Stimulated activated CD4-positive, alpha-beta T cell treated with anti-CD3 and anti-CD28 coated beads, Interleukin-1b, Interleukin-23, amount 100 ng/mL, for 1 hour (primary cell): ENCODE measurements around the gene FIZ1.

ENCODE experiments used
- DNase-seq, 2 donors: peaks; one replicate each; pipeline ENCODE4 v3.0.0-alpha.2; 2020; ENCODE audit warnings: low read depth in 2 of 2

Gene FIZ1

DNA sequence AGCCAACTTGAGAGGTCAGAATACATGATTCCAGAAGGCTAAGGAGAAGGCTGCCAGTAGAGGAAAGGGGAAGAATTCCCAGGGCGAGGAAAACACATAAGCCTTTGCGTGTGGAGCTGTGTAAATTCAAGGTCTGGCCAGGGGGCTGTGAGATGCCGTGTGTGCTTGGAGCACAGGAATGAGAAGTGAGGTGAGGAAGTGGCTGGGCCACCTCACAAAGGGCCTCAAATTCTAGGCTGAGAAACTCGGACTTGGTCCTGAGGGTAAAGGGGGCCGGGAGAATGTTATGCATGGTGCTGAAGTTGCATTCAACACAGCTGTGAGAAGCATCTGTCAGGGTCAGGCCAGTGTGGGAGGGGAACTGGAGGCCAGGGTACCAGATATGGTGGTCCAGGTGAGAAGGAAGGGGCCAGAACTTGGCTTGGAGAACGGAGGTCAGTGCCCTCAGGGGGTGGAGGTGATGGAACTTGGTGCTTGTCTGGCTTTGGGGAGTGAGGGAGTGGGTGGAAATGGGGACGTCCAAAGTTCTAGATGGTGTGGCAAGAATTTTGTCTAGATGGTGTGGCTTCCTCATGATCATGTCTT, 36.6 kb upstream of the FIZ1 start:
- DNase-seq = no peak

DNA sequence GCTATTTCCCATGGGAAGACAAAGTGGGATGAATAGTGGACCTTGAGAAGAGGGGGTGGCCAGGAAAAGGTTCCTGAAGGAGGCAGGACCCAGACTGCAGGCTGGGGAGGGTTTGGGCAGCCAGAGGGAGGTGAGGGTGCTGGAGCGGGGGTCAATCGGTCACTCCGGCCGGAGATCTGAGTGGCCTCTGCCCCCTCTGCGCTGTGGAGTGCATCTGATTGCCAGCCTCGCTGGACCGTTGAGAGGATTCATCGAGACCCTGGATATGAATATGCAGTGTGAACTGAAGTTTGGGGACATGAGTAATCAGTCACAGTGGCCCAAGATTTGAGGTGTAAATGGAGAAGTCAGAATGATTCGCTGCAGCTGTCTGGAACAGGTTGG, 36.0 kb upstream of the FIZ1 start:
- DNase-seq = no peak

DNA sequence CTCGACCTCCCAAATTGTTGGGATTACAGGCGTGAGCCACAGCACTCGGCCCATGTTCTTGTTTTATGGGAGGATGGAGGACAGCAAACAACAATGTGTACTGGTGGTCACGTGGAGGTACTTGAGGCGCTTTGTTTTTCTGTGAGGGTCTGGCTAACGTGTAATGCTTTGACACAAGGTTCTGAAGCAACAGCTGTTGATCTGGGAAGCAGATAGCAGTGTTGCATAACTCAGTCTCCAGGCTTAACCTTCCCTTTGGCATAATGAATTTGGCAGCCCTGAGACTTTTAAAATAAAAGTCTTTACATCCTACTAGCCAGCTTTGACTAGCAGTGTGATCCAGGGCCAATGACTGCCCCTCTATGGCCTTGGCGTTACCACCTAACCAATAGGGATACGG, 34.5 kb upstream of the FIZ1 start:
- no peak for DNase-seq

DNA sequence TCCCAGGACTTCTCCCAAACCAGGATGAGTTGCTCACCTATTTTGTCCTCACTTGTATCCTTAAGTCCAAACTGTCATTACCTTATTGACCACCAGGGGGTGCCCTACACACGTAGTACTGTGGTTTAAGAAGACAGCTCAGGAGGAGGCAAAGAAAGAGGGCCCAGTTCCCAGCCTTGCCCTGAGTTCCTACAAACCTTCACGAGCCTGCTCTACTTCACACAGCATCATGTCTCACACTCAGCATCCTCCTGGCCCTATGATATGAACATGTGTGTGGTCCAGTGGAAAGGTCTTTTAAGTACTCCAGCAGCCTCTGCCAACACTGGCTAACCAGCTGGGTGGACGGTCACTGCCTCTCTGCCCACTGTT, 33.1 kb upstream of the FIZ1 start:
- DNase-seq = peak; percentile 80 to 85

DNA sequence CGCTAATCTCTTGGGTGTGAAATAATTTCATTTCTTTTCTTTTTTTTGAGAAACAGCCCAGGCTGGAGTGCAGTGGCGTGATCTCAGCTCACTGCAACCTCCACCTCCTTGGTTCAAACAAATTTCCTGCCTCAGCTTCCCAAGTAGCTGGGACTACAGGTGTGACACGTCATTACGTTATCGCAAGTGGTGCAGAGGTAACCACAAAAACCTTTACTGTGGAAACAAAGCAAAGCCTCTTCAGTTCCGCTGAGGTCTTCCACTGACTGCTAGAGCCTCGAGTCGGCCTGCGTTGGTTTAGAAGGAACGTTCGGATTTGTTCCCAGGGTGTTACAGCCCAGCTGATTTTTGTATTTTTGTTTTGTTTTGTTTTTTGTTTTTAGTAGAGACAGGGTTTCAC, 27.0 kb upstream of the FIZ1 start:
- DNase-seq = no peak

DNA sequence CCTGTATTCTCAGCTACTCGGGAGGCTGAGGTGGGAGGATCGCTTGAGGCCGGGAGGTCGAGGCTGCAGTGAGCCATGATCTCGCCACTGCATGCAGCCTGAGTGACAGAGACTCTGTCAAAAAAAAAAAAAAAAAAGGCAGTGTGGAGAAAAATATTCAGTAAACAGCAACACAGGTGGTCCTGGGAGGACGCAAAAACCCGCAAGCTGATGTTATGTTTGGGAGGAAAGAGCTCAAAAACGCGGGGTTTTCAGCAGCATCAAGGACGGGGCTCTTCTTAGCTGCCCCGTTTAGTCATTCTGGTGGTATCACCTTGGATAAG, 25.6 kb upstream of the FIZ1 start:
- no peak for DNase-seq

DNA sequence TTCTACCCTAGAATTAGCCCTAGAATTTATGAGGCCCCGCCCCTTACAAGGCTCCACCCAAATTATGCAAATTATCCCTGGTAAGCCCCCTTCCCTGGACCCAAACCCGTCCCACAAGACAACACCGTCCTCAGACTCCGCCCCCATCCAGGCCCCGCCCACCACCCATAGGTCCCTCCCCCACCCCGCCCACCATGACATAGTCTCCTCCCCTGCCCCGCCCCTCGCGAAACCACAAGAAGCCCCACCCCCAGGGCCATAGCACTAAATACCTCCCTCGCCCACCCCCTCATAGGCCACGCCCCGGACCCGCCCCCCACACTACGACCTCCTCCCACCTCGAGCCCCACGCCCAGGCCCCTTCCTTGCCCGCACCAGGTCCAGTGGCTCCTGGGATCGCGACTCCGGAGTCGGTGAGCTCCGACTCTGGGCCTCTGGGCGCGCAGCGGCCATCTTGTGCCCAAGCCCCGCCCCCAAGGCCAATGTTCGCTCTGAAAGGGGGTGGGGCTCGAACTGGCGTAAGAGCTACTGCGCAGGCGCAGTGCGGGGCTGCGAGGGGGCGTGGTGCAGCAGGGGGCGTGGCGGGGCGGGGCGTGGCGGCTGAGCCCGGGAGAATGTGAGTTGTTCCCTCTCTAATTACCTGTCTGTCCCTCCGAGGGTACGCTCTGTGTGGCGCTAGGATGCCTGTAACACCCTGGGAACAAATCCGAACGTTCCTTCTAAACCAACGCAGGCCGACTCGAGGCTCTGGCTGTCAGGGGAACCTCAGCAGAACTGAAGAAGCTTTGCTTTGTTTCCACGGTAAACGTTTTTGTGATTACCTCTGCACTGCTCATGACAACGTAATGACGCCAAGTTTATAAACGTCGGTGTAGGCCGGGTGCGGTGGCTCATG, 25.0 kb upstream of the FIZ1 start, which contains the start of gene ZNF784:
ZNF784 (minus strand) TSS at position 458 of the 895 bp plus-strand sequence; CDS start at position 453, 5 bp downstream.
- DNase-seq = peak; percentile 88 to 94

DNA sequence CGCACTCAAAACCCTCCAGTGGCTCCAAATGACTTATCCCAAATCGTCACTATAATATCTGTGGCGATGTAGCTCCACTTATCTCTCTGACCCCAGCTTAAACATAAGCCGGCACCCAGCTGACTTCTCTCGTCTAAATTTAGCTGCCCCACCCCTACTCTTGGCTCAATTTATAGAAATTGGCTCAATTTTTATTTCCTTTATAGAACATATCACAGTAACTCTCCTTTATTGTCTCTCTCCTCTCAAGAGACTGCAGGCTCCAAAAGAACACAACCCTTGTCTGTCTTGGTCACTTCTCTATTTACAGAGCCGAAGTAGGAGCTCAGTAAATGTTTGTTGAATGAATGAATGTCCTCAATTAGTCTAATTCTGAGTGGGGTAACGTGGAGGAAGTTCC, 24.2 kb upstream of the FIZ1 start:
- DNase-seq = no peak

DNA sequence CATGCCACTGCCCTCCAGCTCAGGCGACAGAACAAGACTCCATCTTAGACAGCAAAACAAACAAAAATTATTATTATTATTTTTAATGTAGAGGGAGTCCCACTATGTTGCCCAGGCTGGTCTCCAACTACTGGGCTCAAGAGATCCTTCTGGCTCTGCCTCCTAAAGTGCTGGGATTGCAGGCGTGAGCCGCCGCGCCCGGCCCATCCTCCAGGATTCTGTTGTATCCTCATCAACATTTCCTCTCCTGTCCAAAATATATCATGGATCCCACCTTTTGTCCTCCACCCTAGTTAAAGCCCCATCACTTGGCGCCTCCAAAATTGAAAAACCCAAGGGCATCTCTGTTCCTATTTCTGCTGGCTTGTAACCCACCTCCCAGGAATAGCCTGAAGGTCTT, 23.8 kb upstream of the FIZ1 start:
- no peak for DNase-seq

DNA sequence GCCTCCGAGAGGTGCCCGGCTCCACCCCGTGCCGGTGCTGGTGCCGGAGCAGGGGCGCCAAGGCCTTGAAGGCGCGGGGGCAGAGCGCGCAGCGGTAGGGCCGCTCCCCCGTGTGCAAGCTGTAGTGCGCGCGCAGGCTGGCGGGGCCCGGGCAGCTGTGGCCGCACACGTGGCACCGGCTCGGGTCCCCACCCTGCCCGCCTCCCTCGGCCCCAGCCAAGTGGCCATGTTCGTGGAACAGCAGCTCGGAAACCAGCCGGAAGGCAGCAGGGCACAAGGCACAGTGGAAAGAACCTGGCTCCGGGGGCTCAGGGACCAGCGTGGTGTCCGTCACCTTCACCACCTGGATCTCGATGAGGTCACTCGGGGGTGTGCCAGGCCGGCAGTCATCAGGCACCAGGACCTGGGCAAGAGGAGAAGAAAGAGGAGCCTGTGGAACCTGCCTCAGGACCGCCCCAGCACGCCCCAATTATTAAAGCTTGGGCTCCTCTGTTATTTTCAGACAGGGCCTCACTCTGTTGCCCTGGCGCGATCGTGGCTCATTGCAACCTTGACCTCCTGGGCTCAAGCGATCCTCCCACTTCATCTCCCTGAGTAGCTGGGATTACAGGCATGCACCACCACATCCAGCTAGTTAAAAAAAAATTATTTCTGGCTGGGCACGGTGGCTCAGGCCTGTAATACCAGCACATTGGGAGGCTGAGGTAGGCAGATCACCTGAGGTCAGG, 23.1 kb upstream of the FIZ1 start:
- no peak for DNase-seq

DNA sequence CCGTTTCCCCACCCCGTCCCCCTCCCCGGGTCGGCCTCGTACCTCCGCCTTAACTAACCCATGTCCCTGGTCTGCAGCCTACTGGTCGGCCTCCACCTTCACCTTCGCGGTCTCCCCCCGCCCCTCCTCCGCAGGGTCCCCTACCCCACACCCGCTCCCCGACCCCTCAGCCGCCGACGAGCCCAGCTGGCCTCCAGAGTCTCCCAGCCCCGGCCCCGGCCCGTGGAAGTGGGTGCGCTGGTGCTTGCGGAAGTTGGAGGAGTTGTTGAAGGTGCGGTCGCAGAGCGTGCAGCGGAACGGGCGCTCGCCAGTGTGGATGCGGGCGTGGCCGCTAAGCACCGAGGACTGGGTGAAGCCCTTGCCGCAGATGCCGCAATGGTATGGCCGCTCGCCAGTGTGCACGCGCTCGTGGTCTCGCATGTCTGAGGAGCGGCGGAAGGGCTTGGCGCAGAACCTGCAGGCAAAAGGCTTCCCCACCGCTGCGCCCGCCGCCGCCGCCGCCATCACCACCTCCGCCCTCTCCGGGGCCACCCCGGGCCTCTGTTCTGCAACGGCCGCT, 22.4 kb upstream of the FIZ1 start:
- no peak for DNase-seq

DNA sequence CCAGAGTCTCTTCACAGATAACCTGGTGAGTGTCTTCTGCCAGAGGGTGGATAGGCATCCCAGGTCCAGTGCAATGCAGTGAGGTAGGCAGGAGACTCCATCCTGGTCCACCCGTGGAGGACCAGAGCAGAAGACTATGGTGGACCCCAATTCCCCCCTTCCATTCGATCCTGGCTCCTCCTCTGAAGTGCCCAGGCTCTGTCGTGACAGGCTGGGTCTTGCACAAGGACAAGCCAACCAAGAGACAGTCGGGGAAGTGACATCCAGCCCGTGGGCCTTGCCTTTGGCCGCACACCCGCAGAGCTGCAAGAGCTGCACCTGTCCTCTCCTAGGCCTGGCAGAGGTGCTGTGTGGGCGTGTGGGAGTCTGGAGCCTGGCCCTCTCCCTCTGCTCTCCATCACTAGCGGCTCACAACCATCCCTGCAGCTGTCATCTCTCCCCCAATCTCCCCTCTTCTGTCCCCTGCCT, 21.9 kb upstream of the FIZ1 start:
- DNase-seq = no peak

DNA sequence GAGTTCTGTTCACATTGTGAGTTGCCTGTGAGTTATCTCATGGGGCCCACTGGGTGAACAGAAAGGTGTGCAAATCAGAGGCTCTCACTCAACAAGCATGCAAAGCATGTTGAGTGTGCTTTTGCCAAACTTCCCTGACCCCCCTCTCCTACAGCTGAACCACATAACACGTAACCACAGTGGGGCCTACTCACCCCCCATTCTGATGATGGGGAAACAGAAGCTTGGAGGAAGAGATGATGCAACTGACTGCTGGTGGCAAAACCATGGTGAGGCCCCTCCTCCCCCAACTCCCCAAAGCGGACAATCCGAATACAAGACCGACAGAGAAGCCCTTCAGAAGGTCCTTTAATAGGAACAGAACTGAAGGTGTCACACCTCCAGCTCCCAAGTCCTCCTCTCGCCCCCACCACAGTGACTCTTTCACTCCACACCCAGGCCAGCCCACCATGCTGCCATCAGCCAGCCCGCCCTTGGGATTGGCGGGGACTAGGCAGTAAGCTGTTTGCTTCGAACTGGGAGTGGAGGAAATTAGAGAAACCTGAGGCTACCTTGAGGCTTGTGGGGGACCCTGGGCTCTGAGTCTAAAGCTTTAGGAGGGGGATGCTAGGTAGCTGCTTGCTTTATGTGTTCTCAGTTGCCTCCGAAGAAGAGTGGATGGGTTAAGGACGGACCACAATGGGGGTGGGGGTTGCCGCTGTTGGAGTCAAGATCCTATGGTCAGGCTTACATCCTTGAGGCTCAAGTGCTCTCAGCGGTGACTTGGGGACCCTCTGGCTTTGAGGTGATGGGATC, 21.3 kb upstream of the FIZ1 start:
- DNase-seq = no peak

DNA sequence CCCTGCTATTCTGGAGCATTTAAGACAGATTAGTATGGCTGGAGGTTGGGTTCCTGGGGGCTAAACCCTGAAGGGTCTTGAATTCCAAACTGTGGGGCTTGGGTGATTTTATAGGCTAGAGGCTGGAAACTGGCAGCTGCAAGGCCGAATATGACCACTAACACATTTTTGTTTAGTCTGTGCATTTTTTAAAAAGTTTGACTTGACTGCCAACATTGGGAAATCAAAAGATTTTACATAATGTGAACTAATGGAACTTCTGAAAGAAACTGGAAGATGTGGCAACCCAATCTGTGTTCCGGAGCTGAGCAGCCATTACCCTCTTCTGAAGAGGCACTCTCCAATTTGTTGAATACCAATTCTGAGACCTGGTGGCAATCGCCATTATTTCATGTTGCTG, 20.0 kb upstream of the FIZ1 start:
- no peak for DNase-seq

DNA sequence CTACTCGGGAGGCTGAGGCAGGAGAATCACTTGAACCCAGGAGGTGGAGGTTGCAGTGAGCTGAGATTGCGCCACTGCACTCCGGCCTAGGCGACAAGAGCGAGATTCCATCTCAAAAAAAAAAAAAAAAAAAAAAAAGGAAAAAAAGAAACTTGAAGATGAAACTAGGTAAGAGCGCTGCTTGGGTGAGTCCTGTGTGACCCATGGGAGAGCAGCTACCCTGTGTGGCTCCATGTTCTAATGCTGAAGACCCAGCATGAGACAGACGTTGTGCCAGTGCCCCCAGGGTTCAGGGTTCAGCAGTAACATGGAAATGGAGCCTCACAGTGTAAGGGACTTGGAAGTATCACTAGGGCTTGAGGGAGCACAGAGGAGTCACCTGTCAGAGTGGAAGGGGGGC, 19.1 kb upstream of the FIZ1 start:
- DNase-seq = no peak

DNA sequence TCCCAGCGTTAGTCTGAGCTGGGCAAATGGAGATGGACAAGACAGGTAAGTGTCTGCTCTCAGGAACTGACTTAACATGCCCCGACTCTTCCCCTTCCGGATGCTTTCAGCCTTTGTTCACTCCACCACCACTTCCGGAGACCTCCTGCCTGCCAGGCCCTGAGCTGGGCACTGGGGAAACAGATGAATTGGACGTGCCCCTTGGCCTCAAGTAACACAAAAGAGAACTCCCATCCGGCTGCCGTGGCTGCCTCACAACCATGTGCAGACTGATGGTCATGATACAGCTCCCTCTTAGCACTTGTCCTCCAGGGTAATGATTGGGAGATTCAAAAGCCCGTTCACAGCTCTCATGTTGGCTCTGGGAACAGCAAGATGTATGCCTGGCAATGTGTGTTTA, 18.1 kb upstream of the FIZ1 start:
- DNase-seq = no peak

DNA sequence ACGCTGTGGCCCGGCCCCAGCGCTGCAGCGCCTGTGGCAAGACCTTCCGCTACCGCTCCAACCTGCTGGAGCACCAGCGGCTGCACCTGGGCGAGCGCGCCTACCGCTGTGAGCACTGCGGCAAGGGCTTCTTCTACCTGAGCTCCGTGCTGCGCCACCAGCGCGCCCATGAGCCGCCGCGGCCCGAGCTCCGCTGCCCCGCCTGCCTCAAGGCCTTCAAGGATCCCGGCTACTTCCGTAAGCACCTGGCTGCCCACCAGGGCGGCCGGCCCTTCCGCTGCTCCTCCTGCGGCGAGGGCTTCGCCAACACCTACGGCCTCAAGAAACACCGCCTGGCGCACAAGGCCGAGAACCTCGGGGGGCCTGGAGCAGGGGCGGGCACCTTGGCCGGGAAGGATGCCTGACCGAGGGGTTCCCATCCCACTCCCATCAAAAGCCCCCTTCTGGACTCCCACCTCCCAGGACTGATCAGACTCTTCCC, 17.1 kb upstream of the FIZ1 start:
- no peak for DNase-seq

DNA sequence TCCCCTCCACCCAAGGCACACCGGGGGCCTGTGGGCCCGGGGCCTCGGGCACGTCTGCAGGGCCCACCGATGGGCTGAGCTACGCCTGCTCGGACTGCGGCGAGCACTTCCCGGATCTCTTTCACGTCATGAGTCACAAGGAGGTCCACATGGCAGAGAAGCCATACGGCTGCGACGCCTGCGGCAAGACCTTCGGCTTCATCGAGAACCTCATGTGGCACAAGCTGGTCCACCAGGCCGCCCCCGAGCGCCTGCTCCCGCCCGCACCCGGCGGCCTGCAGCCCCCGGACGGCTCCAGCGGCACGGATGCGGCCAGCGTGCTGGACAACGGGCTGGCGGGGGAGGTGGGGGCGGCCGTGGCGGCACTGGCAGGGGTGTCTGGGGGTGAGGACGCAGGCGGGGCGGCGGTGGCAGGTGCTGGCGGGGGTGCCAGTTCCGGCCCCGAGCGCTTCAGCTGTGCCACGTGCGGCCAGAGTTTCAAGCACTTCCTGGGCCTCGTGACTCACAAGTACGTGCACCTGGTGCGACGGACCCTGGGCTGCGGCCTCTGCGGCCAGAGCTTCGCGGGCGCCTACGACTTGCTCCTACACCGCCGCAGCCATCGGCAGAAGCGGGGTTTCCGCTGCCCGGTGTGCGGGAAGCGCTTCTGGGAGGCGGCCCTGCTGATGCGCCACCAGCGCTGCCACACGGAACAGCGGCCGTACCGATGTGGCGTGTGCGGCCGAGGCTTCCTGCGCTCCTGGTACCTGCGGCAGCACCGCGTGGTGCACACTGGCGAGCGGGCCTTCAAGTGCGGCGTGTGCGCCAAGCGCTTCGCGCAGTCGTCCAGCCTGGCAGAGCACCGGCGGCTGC, 16.5 kb upstream of the FIZ1 start:
- no peak for DNase-seq

DNA sequence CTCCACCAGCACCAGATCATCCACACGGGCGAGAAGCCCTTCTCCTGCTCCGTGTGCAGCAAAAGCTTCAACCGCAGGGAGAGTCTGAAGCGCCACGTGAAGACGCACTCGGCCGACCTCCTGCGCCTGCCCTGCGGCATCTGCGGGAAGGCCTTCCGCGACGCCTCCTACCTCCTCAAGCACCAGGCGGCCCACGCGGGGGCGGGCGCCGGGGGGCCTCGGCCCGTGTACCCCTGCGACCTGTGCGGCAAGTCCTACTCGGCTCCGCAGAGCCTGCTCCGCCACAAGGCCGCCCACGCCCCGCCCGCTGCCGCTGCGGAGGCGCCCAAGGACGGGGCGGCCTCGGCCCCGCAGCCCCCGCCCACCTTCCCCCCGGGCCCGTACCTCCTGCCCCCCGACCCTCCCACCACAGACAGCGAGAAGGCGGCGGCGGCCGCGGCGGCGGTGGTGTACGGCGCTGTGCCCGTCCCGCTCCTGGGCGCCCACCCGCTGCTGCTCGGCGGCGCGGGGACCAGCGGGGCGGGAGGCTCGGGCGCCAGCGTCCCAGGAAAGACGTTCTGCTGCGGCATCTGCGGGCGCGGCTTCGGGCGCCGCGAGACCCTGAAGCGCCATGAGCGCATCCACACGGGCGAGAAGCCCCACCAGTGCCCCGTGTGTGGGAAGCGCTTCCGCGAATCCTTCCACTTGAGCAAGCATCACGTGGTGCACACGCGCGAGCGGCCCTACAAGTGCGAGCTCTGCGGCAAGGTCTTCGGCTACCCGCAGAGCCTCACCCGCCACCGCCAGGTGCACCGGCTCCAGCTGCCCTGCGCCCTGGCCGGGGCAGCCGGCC, 15.6 kb upstream of the FIZ1 start:
- no peak for DNase-seq
